Stimulated activated naive CD4-positive, alpha-beta T cell treated with Interleukin-2 at 50 U/mL for 16 hours (primary cell): ENCODE measurements around the gene CYP19A1.
"Not testable (repeated sequence)": the region's sequence is repeated elsewhere in the genome, so short reads cannot be mapped to it uniquely, and the experiment has no call there.

Source experiments
- DNase-seq: peaks from one replicate; lab custom pipeline; 2025; lab: John Stamatoyannopoulos, UW

Gene CYP19A1

DNA sequence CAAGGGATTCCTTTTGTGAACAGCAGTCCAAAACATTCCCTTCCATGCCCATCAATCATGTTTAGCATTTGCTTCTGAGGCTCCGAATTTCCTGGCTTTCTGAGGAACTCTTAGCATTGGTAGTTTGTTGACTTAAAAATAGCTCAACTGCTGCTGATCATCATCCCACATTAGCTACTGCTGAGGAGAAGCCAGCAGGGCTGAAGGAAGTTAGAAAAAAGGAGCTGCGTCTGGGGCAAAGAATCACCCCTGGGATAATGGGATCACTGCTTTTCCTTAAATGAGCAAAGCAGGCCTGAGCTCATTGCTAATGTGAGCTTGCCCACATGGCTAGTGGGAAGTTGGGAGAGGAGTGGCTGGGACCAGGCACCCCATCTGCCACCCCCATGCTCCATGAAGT lies 39.8 kb downstream of the CYP19A1 start:
- no peak for DNase-seq

DNA sequence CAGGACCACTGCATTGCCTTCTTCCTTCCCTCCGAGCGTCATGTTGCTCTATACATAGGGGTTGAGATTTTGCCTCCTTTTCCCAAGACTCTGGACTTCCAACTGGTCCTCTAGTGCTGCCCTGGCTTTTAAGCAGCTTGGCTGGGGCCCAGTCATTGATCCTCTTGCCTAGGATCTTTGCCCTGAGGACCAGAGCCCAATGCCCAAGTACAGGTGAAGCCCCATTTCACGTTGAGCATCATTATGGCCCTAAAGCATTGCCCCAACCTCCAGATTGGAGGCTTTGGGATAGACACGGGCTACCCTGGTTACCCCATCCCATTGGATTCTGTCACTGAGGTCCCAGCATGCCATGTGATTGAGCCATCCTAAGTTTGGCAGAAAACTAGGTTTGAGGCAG lies 47.7 kb downstream of the CYP19A1 start:
- DNase-seq, result no peak

DNA sequence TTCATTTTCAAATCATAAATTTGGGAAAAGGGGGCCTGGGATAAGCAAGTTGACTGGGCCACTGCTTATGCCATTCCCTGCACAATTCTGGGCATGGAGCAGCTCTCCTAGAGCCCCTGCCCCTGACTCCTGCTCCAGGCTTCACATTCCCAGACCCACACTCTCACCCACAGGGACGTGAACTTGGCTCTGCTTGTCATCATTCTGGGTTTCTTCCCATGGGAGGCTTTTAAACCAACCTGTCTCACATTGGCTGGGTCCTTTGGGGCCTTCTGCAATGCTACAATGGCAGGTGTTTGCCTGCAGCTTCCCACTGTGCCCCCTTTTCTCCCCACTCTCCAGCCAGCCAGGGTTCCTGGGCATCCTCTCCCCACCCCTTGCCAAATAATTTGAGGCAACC lies 49.1 kb downstream of the CYP19A1 start:
- no peak for DNase-seq

DNA sequence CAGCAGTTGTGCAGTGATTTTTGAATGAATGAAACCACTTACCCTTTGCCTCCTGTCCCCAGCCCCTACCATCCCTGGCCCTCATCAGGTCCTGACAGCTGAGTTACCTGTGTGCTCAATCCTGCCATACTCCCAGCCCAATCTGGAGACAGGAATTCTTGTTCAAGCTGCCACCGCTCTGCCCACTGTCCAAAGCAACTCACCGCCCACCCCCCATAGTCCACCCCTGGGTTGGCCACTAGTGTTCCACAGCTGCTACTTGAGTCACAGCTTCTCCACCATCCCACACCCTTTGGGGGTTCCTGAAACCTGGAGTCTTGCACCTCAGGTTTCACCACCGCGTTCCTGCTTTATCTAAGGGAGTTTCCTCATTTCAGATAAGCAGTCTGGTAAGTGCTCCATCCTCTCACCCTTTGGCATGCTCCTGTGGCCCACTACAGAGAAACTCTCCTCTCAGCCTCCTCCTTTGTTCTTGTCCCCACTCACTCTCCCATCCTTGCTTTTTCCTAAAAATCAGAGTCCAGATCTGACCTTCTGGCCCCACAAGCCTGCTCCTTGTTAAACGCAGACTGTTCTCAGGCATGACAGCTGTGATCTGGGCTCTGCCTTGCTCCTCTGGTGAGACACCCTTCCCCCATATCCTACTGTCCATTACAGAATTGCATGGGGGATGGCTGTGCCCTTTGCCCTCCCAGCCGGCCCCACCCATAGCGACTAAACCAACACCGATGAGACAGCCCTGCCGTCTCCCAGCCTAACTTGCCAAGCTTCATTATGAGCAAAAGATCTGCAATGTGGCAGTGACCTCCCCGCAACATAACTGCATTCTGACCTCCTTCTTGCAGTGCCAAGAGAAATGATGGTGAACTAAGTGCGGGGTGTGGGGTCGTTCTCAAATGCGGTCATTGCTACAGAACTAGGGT lies 50.0 kb downstream of the CYP19A1 start:
- no peak for DNase-seq

DNA sequence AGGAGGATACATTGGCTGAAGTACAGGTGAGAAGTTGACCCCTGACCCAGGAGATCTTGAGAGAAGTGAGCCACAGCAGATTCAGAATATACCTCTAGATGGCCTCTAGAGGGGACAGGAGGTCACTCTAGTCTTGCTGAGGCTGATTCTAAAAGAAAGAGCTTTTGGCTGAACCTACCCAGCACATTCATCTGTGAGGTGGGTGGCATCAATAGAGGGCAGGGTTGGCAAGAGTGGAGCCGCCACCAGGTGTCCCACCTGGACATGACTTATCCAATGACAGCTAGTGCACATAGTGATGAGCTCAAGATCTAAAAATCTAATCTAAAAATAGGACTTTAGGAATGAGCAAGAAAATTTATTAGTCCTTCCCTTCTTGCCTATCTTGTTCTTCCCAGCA lies 51.6 kb downstream of the CYP19A1 start:
- DNase-seq, result no peak

DNA sequence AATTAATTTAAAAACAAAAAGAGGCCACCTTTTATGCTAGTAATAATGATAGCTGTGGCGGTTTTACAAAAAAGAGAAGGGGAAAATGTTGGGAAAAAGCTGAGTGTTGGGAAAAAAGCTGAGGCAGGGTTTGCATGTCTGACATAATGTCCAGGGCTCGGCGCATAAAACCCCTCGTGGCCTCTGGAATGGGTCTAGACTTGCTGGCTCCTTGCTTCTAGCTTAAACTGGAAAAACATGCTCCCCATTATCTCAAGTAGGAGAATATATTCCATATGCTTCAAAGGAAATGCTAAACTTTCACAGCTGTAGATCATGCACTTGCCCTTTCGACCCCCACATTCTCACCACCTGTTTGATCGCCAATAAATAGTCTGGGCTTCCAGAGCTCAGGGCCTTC lies 53.0 kb downstream of the CYP19A1 start:
- DNase-seq, result no peak

DNA sequence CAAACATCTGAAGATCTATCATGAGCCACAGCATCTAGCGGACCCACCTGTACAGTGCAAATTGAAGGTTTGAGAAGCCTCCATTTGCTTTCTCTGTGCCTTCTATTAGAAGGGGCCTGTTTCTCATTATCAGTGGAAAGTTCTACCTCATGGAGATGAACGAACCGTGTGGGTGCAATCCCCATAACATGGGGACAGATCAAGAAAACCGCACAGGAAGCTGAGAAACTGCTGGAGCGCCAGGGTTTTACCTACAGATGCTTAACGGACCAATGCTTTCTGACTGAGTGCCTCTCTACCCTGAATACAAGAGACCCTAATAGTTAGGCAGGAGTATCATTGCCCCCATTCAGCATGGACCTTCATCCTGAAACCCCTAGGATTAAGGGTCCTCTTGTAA lies 53.5 kb downstream of the CYP19A1 start:
- no peak for DNase-seq

DNA sequence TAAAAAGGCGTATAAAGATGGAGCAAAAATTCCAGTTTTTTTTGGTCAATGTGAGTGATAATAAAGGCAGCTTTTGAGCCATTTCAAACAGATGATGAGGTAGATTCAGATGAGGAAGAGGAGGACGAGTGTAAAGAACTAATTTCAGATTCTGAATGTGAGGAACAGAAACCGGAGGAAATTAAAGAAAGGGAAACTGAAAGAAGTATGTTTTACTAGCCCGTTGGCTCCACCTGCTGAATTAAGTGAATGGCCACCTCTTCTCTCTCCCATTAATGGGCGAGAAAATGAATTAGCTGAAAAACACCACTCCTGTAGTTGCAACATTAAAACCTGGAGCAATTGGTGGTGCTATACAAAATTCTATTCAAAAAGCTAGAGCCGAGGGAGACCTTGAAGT lies 55.4 kb downstream of the CYP19A1 start:
- no peak for DNase-seq

DNA sequence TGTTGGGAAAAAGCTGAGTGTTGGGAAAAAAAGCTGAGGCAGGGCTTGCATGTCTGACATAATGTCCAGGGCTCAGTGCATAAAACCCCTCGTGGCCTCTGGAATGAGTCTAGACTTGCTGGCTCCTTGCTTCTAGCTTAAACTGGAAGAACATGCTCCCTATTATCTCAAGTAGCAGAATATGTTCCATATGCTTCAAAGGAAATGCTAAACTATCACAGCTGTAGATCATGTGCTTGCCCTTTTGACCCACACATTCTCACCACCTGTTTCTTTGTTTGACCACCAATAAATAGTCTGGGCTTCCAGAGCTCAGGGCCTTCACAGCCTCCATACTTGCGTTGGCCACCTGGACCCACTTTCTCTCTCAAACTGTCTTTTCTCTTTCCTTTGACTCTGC lies 56.2 kb downstream of the CYP19A1 start:
- DNase-seq, result not testable (repeated sequence)

DNA sequence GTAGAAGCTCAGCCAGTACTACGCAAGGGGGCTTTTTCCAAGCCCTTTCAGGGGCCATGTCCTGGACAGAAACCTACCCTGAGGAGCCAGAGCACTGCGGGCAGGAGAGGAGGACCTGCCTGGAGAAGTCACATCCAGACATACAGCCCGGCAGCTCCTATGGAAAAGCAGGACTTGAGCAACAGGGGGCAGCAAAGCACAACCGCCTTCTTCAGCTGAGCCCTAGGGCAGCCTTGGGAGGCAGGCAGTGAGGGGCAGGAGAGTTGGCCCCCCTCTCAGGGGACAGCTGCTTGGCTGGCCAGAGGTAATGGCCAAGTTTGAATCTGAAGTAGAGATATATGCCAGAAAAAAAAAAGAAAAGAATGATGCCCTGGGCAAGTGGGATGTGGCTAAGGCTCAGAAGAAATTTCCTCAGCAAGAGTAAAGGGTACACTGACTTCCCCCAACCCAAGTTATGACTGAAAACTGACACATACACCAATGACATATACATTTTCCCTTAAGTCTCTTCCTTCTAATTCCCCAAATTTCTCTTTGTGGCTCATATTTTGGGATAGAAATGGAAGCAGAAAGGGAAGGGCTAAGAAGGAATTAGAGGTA lies 56.9 kb downstream of the CYP19A1 start:
- no peak for DNase-seq

DNA sequence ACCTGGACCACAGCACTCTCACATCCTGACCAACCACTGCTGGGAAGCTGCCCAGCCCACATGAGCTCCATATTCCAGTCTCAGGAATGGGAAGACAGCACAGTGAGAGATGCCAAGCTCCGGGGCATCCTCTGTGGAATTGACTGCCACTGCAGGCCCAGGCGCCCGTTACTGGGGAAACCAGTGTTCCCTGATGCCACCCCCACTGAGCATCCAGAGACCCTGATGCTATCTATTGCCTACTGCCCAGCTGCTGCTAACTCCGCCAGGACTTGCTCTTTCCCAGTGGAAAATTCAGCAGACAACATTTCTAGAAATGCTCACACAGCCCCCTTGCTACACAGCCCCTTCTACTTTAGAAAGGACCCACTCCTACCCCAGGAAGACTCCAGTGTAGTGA lies 57.6 kb downstream of the CYP19A1 start:
- DNase-seq, result no peak

DNA sequence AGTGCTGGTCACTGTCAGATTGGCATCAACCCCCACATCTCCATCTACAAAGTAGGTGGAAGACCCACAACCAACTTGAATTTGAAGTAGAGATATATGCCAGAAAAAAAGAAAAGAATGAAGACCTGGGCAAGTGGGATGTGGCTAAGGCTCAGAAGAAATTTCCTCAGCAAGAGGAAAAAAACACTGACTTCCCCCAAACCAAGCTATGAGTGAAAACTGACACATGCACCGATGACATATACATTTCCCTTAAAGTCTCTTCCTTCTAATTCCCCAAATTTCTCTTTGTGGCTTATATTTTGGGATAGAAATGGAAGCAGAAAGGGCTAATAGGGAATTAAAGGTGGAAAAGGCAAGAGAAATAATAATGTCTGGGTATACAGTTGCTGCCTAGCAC lies 59.0 kb downstream of the CYP19A1 start:
- no peak for DNase-seq

DNA sequence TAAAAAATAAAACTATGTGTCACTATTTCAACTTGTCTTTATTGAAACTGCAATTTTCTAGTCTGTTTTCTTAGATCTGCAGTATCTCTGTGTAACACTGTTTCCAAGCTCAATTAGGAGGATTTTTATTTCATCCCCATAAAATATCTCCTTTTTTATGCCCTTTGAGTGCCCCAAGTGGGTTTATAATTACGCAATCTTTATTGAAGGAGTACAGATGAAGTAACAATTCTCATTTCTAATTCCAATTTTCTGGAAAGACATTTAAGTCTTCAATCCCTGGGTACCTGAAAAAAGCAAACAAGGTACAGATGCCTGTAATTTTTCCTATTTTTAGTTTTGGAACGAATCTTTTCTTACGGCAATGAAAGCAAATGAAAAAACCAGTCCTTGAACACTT lies 61.3 kb downstream of the CYP19A1 start:
- no peak for DNase-seq

DNA sequence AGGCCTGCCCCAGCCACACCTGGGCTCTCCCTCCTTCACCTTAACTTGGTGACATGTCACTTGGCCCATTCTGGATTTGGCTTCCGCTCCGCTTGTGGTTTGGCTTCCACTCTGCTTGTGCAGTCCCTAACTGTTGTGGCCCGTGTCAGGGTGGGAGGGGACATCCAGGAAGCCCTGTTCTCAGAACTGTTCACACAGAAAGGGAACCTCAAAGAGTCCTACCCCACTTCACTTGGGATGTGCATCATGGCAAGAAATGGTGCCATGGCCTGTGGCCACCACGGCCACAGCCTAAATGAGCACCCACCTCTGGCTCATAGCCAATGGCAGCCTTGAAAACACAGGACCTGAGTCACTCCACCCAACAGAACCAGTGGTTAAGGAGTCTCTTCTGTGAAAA lies 63.4 kb downstream of the CYP19A1 start:
- no peak for DNase-seq

DNA sequence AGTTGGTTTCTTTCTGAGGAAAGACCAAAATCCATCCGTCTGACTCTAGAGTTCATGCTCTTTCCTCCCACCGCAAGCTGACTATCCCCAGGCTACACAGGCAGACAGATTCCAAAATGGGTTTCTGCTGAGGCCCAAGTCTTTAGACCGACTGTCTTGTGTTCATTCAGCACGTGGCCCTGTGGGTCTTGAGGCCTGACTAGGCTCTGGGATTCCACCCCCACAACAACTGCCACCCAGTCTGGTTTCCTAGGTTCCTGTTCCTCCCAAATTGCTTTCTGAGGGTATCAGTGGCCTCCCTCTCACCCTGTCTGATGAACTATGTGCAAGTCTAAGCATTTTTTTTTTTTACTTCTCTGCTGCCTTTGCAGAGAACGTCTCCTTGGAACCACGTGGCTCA lies 67.7 kb downstream of the CYP19A1 start:
- DNase-seq, result no peak

DNA sequence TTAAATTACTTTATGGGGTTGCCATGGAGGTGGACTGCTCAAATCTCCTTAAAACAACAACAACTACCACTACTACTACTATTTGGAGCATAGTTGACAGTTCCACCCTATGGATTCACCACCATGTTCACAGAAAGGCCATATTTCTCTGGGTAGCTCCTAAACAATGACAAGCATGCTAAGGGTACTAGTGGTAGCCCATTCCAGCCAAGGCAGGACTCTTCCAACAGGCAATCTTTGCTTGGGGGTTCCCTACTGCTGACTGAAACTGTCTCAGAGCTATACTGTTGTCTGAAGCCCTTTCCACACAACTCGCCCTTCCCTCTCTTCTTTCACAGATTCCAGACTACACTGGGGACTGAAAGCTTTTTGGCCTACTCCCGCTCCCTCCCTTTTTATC lies 68.9 kb downstream of the CYP19A1 start:
- DNase-seq, result no peak

DNA sequence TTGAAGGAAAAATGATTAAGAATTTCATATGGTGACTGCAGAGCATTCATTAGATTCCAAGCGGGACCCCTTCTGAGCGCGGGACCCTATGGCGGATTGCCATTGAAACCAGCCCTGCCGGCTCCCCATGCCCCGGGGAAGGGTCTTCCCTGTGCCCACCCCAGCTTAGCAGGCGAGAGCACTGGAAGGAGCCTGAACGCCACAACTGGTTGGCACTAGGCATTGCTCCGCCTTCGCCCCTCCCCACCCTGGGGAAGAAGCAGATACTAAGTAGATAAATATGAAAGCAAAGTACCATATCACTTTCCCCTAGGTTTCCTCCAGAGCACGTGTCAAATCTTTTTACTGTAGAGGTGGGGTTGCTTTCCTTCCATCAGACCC lies 70.7 kb downstream of the CYP19A1 start:
- DNase-seq, result no peak

DNA sequence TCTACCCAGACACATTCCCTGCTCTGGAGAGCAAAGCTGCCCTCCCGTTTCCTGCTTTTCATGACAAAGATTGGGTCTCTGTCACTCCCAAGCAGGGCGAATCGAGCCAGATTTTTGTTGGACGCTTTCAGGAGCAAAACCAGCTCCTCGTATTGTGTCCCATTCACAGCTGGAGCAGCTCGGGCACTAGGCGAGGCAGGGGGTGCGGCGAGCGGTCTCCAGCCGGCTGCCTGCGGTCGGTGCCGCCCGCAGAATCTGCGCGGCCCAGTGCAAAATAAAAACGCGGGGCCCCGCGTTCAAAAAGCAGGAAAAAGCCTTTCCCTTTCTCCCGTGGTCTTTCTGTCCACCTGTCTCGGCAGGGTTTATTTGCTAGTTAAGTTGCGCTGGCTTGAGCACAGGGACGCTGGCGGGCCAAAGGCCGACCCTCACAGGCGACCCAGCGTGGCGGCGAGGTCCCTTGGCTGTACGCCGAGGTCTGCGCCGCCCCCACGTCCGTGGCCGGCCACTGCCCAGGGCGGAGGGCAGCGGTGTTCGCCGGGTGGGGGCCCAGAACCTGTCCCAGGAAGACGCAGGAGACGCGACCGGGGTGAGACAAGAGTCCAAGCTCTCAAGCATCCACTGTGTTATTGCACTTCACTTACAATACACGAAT lies 71.2 kb downstream of the CYP19A1 start:
- DNase-seq, result no peak

DNA sequence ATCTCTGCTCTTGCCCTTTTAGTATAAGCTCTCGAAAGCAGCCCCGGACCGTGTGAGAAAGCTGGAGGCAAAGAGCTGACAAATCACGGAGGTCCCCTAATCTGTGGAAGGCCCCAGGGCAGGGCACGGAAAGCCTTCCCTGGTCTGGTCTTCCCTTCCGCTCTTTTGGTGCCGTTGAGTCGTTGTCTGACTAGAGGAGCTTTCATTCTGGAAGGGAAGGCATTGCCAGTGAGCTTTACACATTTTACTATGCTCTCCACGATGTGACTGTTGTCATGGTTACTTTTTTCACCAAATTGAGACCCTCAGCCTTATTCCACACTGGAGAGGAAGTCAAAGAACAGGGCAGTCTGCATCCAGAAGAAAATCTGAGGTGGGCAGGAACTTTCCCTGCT lies 71.7 kb downstream of the CYP19A1 start:
- no peak for DNase-seq

DNA sequence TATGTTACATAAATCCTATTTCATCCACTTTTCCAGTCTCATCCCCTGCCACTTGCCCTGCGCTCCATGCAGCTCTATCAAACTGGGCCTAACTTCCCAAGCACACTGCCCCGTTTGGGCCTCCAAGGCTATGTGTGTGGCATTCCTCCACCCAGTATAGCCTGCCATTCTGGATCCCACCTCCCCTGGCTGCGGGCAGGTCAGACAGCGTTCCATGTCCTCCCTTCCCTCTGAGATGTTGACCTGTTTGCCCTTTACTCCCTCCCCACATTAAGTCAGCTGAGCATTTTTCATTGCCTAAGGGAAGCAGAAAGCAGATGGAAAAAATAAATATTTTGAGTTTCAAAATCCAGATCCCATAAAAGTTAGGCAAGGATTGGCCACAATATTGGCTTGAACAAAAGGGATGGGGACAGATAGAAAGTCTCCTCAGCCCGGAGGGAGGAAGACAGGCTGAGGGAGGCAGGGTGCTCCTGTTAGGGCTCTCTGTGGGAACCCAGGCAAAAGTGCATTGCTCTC lies 73.3 kb downstream of the CYP19A1 start:
- DNase-seq, result no peak

DNA sequence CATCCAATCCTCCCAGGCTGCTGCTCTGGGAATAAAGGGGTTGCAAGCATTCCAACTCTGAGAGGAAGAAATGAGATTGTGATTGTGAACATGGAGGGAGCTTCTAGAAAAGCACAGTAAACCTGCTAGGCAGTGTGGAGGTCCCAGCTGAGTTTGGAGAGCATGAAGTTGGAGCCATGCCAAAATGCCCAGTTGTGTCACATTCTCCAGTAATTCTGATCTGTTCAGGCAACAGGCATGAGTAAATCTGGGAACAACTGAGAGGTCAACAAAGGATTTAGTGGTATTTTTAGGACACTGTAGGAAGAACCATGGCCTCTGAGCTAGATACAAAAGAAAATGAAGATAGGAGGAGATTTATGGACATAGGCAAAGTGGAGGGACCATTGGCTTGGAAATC lies 74.7 kb downstream of the CYP19A1 start:
- DNase-seq, result no peak

DNA sequence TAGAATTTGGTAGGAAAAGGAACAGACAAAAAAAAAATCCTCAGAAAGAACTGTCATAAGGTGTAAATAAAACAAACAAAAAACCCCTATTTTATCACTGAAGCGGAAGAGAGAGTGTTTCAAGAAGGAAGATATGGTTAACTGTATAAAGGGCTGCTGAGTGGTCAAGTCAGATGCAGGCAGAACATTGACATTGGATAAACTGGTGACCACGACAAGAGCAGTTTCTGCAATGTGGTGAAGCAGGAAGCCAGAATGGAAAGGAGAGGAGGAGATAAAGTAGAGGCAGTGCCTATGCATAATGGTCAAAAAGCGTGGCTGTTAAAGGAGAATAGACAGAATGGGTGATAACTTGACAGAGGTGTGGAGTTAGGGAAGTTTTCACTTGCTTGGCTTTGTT lies 75.3 kb downstream of the CYP19A1 start:
- no peak for DNase-seq

DNA sequence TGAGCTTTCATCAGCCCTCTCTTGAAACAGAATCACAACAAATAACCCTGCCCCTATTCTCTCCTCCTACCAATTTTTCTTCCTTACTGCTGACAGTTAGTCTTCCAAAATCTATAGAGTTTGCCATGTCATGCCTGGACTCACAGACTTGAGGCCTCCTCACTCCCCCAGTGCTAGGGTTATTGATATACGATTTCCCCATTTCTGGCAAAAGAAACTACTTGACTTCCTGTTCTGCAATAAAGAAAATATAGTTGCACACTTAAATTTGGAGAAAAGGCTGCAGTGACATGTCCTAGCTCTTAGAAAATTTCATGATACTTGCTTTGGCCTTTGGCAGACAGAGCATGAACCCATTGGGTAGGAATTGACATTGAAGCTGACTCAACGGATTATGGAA lies 75.9 kb downstream of the CYP19A1 start:
- DNase-seq, result no peak
